OCI-LY7 (cell line): ENCODE results near the gene TMTC2. TPM values are rescaled to one million over a fixed set of nuclear protein-coding genes. Genes with fewer than 3 reads are reported as not detected.

Source experiments
- BruUV-seq: library from RNA; stranded (reverse); fragments of 400-500 nt; replicated peaks from 2 replicates; lab custom pipeline; 2021; lab: Mats Ljungman, UMichigan
- CTCF ChIA-PET: fragments of 300-600 bp; sonication (Branson Sonifier 250); formaldehyde crosslinking; loops from one replicate; lab custom pipeline; 2022; ENCODE audit warnings: antibody characterized with exemption; ENCODE audit not compliant: unreplicated experiment; lab: Charles Lee
- POLR2A ChIA-PET: fragments of 300-600 bp; sonication (Branson Sonifier 250); formaldehyde crosslinking; loops from one replicate; lab custom pipeline; 2022; ENCODE audit warnings: antibody characterized with exemption; lab: Charles Lee
- DNase-seq: peaks from one replicate; pipeline ENCODE4 v3.0.0-alpha.2; 2015; ENCODE audit warnings: low spot score
- H2AFZ ChIP-seq: fragments of 200-600 bp; sonication (generic), shearing (Covaris generic); 2 replicates; pipeline ENCODE4 v1.6.1; 2014; ENCODE audit warnings: mild to moderate bottlenecking, antibody characterized with exemption, low read length, moderate library complexity
- H3K27ac ChIP-seq: fragments of 200-600 bp; sonication (generic); 2 replicates; pipeline ENCODE4 v1.5.1; 2014; ENCODE audit warnings: mixed run types, low read depth, mild to moderate bottlenecking, moderate library complexity, low read length, inconsistent platforms; ENCODE audit not compliant: poor library complexity, severe bottlenecking
- H3K36me3 ChIP-seq: fragments of 200-600 bp; sonication (generic); 2 replicates; pipeline ENCODE4 v1.6.1; 2014; ENCODE audit warnings: mild to moderate bottlenecking, antibody characterized with exemption, low read length, moderate library complexity, mixed read lengths; ENCODE audit not compliant: insufficient read depth
- H3K4me1 ChIP-seq: fragments of 200-600 bp; sonication (generic); 2 replicates; pipeline ENCODE4 v1.5.1; 2014; ENCODE audit warnings: mild to moderate bottlenecking, low read length; ENCODE audit not compliant: insufficient read depth, poor library complexity, severe bottlenecking
- H3K4me2 ChIP-seq: fragments of 200-600 bp; sonication (generic); 2 replicates; pipeline ENCODE4 v1.6.1; 2014; ENCODE audit warnings: mild to moderate bottlenecking, low read length
- H3K4me3 ChIP-seq: fragments of 200-600 bp; sonication (generic); 2 replicates; pipeline ENCODE4 v1.5.1; 2014; ENCODE audit warnings: mild to moderate bottlenecking, low read depth, low read length; ENCODE audit not compliant: poor library complexity, severe bottlenecking
- H3K79me2 ChIP-seq: fragments of 200-600 bp; sonication (generic); 2 replicates; pipeline ENCODE4 v1.6.1; 2016; ENCODE audit warnings: low read depth, mild to moderate bottlenecking, low read length, moderate library complexity, mixed read lengths; ENCODE audit not compliant: insufficient read depth
- H3K9me2 ChIP-seq: fragments of 200-600 bp; sonication (generic); 2 replicates; pipeline ENCODE4 v1.6.1; 2016; ENCODE audit warnings: mild to moderate bottlenecking, low read length, mixed read lengths; ENCODE audit not compliant: insufficient read depth
- H3K9me3 ChIP-seq: fragments of 200-600 bp; sonication (generic); 2 replicates; pipeline ENCODE4 v1.6.1; 2014; ENCODE audit warnings: mild to moderate bottlenecking, mixed run types, low read length, mixed read lengths
- H4K20me1 ChIP-seq: fragments of 200-600 bp; sonication (generic); 2 replicates; pipeline ENCODE4 v1.6.1; 2014; ENCODE audit warnings: mild to moderate bottlenecking, antibody characterized with exemption, low read length, moderate library complexity, mixed read lengths; ENCODE audit not compliant: insufficient read depth
- CTCF ChIP-seq: fragments of 200-600 bp; sonication (generic); conservative IDR thresholded peaks from 2 replicates; pipeline ENCODE4 v1.5.1; 2014; ENCODE audit warnings: mild to moderate bottlenecking, antibody characterized with exemption, low read length, moderate library complexity, mixed read lengths
- EZH2phosphoT487 ChIP-seq: fragments of 200-600 bp; sonication (generic); IDR thresholded peaks from 2 replicates; pipeline ENCODE4 v1.6.1; 2018; ENCODE audit warnings: low read depth, borderline replicate concordance, mild to moderate bottlenecking, mixed run types, antibody characterized with exemption, low read length, moderate library complexity, mixed read lengths
- intact Hi-C: fragments of 100-400 bp; cut with micrococcal nuclease; formaldehyde crosslinking; loops from one replicate; pipeline ENCODE4 v1.10.0; 2022; ENCODE audit not compliant: unreplicated experiment
- total RNA-seq, 2 experiments: library from RNA; depleted of rRNA in 1 of 2; stranded (reverse); fragments of >200 nt in 1 of 2; shearing (Covaris generic) in 1 of 2; gene quantifications; 2 replicates each; pipeline ENCODE4 v1.2.3, GENCODE V29; 2014 to 2022

TMTC2 gene
- total RNA-seq, 2 experiments from 2014 or later, result 5.6 to 8.1 TPM

- ChIA-PET POLR2A (no interaction called here), CTCF (no interaction called here)
- no peaks in the 10 kb centered on the region for H3K9me3 ChIP-seq
- no peak for DNase-seq
- H3K4me3 ChIP-seq, result peak overlapping the region; percentile 79
- no peaks in the 10 kb centered on the region; the same call in 1 of the 2 replicates for H3K79me2 ChIP-seq
- H3K9me2 ChIP-seq, result no peaks in the 10 kb centered on the region
- no peaks in the 10 kb centered on the region for H4K20me1 ChIP-seq
- BruUV-seq, result no TSS peak
- H3K36me3 ChIP-seq, result peaks cover 8% of the 10 kb centered on the region; the same call in 1 of the 2 replicates
- peaks cover 34% of the 10 kb centered on the region for H3K4me1 ChIP-seq
- no peak for TF ChIP-seq EZH2phosphoT487
- no peak for TF ChIP-seq CTCF
- H3K27ac ChIP-seq, result no peak overlapping the region
- H3K4me2 ChIP-seq, result peak overlapping the region; percentile 92
- intact Hi-C loops, result loop anchor here (5.0 to 10.0 kb wide), 3 partner anchors 319 to 1134 kb away; no protein-coding TSS in a partner anchor
- peak overlapping the region; percentile 95; the same call in 1 of the 2 replicates for H2AFZ ChIP-seq
Measured at GRCh38 chr12:82688596-82688995, 1.9 kb downstream of the TMTC2 start.

- Histone ChIP-seq H3K4me1 (peaks cover 21% of the 10 kb centered on the region), H3K9me3 (no peaks in the 10 kb centered on the region), H3K79me2 (no peaks in the 10 kb centered on the region; the same call in 1 of the 2 replicates), H3K36me3 (peaks cover 8% of the 10 kb centered on the region; the same call in 1 of the 2 replicates), H4K20me1 (no peaks in the 10 kb centered on the region), H2AFZ (no peak overlapping the region), H3K4me3 (no peak overlapping the region), H3K9me2 (no peaks in the 10 kb centered on the region), H3K27ac (no peak overlapping the region), H3K4me2 (peak overlapping the region; percentile 18; the same call in 1 of the 2 replicates)
- no peak for DNase-seq
- TSS peak; percentile 29 for BruUV-seq
- intact Hi-C loops, result no loop called here
- CTCF ChIA-PET, result no interaction called here
- POLR2A ChIA-PET, result no interaction called here
- TF ChIP-seq CTCF (no peak), EZH2phosphoT487 (no peak)
Measured at GRCh38 chr12:82690006-82690405, 3.3 kb downstream of the TMTC2 start.

GRCh38 chr12:82691513-82691912 is 4.8 kb downstream of the TMTC2 start:
- ChIA-PET CTCF (no interaction called here), POLR2A (no interaction called here)
- BruUV-seq, result no TSS peak
- TF ChIP-seq CTCF, result no peak
- no peak for TF ChIP-seq EZH2phosphoT487
- intact Hi-C loops, result no loop called here
- peaks cover 8% of the 10 kb centered on the region; the same call in 1 of the 2 replicates for H3K36me3 ChIP-seq
- no peak overlapping the region for H3K27ac ChIP-seq
- no peak overlapping the region for H2AFZ ChIP-seq
- no peaks in the 10 kb centered on the region for H3K9me2 ChIP-seq
- H3K4me3 ChIP-seq, result no peak overlapping the region
- DNase-seq, result no peak
- no peaks in the 10 kb centered on the region for H3K9me3 ChIP-seq
- H3K79me2 ChIP-seq, result no peaks in the 10 kb centered on the region; the same call in 1 of the 2 replicates
- H3K4me2 ChIP-seq, result no peak overlapping the region
- peaks cover 16% of the 10 kb centered on the region for H3K4me1 ChIP-seq
- no peaks in the 10 kb centered on the region for H4K20me1 ChIP-seq
